DMS 273 treated with DMSO at 0.1 percent for 48 hours (cell line): ENCODE data around the gene NR2C2.
"Not testable (repeated sequence)": the region's sequence is repeated elsewhere in the genome, so short reads cannot be mapped to it uniquely, and the experiment has no call there.

Experiments
- DNase-seq: peaks from one replicate; lab custom pipeline; 2025; lab: John Stamatoyannopoulos, UW

The NR2C2 gene

DNA sequence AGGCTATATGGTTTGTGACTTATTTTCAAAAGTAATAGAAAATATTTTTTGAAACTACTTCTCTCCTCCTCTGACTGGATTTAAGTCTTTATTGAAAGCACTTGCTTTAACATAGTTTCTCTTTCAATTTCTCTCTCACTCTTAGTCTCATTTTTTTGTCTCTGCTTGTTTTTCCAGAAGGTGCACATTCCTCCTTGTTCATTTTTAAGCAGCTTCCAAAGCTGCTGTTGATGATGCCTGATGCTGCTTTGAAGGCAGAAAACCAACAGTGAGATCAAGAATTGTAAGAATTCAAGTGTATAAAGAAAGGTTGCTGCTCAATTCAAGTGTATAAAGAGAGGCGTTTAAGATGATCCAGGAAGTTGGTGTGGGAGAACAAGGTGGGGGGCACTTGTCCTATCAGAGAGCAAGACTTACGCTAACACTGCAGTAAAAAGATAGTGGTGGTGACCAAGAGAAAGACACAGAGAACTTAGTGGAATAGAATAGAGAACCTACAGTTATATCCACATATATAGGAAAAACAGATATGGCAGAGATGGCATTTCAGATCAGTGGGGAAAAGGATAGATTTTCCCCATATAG lies 12.1 kb downstream of the NR2C2 start:
- no peak for DNase-seq

DNA sequence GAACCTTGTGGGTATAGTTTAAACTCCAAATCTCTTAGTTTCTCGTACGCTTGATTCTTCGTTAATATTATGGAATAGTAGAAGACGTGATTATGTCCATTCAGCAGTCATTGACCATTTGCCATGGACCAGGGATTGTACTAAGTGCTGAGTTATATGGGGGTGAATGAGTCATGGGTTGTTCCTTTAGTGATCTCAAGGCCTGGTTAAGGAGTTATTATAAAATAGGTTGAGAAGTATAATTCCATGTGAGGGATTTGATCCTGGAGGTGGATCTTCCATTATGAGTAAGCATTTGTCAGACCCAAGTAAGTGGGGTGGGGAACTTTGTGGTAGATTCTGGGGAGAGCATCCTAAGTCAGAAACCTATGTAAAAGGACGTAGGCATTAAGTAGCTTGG lies 15.4 kb downstream of the NR2C2 start:
- DNase-seq, result no peak

DNA sequence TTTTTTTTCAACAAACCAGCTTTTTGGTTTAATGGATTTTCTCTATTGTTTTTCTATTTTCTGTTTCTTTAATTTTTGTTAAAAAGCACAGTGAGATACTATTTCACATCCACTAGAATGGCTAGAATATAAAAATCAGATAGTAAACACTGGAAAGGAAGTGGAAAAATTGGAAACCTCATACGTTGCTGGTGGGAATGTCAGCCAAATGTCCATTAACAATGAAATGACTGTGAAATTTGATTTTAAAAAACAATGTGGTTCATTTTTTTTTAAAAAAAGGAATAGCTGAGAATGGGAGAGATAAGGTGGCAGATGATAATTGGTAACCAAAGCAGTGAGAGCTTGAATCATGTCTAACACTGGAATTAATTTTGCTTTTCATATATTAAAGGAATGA lies 19.9 kb downstream of the NR2C2 start:
- DNase-seq, result no peak

DNA sequence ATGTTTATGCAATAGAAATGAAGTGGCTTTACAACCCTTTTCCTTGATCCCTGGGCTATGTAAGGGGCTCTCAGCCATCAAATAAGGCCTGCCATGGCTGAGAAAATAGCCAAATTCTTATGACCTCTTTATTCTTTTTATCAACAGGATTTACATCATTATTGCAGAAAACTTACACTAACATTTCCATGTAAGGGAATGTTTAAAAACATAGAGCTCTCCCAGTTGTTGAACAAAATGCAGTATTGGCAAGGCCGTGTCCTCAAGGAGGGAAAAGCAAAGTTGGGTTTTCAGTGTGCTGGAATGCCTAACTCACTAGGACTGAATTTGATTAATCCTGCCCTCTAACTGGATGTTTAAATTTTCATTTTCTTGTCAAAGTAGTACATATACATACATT lies 22.3 kb downstream of the NR2C2 start:
- DNase-seq, result no peak

DNA sequence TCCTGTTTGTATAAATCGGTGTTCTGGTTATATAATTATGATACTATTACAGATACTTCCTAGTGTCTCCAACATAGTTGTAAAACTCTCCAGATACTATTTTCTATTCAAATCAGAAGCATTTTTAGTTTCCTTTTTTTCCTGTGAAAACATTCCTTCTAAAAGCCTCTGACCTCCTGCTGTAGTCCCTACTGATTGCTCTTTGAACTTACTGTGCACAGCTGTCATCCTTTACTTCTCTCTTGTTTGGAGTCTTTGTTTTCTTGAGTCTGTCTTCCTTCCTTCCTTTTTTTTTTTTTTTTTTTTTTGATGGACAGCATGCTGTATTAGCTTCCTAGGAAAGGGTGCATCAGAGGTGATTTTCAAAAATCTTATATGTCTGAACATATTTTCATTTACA lies 28.9 kb downstream of the NR2C2 start:
- DNase-seq, result no peak

DNA sequence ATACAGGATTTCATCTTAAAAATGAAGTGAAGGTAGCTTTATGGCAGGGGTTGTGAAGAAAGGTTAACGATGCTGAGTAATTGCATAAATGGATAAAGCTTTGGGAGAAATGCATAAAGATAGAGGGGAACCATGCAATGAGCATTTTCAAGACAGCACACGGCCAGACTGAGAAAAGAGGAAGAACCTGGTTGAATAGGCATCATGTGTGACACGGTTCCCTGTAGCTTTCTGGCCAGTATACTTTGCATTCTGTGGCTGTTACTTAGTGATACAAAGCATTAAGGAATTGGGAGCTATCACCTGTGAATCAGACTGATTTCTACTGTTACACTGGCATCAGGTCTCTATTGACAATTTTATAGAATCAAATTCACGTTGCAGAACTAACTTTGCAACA lies 33.3 kb downstream of the NR2C2 start:
- no peak for DNase-seq

DNA sequence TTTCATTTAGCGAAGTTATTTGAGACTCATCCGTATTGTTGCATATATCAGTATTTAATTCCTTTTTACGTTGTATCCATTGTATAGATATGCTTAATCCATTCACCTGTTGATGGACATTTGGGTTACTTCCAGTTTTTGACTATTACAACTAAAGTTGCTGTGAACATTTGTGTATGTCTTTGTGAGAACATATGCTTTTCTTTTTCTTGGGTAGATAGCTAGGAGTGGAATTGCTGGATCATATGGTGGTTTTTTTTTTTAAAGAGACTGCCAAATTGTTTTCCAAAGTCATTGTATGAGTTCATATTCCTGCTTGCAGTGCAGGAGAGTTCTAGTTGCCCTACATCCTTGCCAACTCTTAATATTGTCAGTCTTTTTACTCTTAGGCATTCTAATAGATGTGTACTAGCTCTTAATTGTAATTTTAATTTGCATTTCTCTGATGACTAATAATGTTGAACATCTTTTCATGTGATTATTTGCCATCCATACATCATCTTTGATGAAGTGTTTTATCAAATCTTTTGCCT lies 37.3 kb downstream of the NR2C2 start:
- no peak for DNase-seq

DNA sequence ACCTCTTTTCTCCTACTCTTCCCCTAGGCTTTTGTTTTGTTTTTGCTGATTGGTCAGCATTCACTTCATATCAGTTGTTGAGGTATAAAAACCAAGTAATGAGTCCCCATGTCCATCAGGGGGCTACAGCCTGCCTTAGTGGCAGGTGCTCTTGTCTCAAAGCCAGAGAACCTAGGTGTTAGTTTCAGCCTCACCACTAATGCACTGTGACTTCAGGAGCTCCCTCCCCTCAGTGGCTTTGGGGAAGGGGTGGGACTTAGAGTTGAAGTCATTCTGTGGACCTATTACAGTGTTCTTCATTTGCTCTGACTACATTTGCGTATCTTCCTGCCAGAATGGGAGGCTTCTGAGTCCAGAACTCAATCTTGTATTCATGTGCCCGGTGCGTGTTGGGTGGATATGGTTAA lies 41.6 kb downstream of the NR2C2 start:
- DNase-seq, result no peak

DNA sequence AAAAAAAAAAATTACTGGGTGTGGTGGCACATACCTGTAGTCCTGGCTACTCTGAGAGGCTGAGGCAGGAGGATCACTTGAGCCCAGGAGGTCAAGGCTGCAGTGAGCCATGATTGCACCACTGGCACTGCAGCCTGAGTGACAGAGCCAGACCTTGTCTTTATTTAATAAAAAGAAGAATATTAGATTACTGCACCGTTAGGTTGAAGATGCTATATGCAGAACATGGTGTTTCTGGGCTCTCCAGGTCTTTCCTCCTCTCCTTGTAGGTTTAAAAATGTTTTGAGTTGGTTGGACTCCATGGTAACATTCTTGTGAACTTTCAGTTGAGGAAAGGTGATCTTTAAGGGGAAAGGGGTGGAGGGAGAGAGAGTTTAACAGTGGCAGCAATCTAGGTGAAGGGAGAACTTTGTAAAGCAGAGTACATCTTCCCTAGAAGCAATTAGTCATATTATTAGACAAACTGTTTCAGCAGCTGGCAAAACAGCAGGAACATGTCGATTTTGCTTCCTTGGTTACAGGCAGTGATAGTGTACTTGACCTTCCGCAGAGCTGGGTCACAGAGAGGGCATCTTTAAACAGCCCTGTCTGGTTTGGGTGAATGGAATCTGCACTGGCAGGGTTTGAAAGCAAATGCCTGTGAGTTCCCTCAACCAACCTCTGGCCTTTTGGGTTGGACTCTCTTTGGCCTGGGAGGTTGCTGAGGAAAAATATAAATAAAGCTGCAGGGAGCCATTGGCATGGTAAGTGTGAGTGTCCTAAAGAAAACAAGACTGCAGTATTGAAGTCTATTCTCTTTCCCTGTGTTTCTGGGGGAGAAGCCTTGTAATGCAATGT lies 42.8 kb downstream of the NR2C2 start:
- no peak for DNase-seq

DNA sequence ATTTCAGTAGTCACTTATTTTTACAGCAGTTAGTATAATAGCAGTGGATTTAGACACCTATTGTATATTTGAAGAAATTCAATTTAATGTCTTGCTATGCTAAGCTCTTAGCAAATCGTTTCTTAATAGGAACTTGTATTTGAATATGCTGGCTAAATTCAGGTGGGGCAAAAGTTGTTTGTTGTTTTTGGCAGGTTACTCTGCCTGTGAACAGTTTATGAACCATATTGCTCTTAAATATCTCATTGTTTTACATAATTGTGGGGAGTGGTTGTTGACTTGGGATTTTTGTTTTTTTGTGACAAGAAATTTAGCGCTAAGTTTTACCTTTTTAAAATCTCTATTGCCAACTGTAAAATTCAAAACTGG lies 43.4 kb downstream of the NR2C2 start:
- DNase-seq, result no peak

DNA sequence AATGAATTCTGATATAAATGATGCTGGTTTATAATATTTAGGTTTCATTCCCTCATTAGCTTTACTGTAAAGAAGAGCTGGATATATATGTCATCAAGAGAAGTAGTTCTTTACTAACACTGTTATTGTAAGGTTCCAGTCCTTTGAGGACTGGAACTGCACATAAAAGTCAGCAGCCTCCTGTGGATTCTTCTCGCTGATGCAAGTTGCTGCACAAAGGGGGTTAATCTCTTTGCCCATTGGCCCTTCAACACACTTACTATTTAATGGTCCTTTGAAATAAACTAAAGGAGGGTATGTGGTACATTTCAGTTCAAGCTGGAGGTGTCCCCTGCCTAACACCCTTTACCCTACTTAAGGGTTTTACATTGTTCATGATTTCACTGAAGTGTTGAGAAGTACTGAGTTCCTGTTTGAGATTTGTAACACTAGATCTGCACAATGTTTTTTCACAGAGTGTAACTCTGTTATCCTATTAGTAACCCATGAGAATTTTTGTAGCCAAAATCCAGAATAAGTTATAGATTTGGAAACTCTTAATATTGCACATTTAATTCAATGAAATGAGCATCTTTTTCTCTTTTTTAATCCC lies 43.9 kb downstream of the NR2C2 start:
- no peak for DNase-seq

DNA sequence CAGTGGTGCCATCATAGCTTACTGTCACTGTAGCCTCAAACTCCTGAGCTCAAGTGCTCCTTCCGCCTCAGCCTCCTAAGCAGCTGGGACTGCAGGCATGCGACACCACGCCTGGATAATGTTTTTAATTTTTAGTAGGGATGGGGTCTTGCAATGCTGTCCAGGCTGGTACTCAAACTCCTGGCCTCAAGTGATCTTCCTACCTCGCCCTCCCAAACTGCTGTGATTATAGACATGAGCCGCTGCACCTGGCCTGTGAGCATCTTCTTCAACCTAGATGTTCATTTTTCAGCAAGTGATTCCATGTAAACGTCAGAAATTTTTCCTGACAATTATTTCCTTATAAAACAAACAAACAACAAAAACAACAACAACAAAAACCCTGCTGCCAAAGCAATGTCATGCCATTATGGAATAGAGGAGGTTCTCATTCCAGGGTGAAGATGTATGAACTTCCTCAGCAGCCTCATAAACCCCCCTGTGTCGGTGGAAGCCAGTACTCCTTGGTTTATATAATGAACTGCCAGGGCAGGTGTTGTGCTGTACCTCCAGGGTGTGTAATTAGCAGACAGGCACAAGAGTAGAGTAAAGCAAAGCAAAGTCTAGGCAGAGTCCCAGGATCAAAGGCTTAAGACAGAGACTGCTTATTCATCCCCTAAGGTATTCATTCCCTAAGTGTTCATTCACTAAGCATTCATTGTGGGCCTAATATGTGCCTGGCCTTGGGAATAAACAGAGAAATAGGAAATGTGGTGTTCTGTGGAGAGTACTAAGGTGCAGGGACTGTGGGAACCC lies 44.6 kb downstream of the NR2C2 start:
- no peak for DNase-seq

DNA sequence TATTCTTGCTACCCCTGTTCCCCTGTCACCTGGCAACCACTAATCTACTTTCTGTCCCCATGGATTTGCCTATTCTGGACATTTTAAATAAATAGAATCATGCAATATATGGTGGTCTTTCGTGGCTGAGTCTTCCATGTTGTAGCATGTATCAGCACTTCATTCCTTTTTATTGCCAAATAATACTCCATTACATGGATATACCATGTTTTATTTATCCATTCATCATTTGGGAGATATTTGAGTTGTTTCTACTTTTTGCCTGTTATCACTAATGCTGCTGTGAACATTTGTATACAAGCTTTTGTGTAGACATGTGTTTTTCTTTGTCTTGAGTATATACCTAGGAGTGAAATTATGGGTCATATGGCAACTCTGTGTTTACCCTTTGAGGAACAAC lies 50.6 kb downstream of the NR2C2 start:
- no peak for DNase-seq

DNA sequence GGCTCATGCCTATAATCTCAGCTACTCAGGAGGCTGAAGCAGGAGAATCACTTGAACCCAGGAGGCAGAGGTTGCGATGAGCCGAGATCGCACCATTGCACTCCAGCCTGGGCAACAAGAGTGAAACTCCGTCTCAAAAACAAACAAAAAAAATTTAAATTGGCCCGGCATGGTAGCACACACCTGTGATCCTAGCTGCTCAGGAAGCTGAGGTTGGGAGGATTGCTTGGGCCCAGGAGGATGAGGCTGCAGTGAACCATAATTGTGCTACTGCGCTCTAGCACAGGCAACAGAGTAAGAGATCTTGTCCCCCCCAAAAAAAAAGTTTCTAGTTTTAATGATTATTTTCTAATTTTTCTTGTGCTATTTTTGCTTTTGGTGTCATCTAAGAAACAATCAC lies 51.8 kb downstream of the NR2C2 start:
- DNase-seq, result not testable (repeated sequence)

DNA sequence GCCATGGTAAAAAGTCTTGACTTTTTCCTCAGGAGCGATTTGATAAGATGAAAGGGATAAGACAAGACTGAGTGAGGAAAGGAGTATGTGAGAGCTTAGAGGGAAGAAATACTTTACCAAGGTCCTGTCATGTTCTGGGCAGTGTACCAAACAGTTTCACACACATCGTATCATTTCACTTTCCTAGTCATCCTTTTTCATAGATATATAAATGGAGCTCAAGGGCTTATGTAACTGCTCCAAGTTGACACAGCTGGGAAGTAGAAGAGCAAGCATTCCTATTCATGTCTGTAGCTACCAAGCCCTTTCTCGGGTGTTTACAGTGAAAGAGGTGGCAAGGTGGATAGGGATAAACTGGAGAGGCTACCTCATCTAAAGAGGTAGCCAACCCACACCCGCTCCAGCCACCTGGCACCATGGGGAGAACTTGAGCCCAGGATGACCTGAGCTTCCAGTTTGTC lies 60.3 kb downstream of the NR2C2 start:
- no peak for DNase-seq

DNA sequence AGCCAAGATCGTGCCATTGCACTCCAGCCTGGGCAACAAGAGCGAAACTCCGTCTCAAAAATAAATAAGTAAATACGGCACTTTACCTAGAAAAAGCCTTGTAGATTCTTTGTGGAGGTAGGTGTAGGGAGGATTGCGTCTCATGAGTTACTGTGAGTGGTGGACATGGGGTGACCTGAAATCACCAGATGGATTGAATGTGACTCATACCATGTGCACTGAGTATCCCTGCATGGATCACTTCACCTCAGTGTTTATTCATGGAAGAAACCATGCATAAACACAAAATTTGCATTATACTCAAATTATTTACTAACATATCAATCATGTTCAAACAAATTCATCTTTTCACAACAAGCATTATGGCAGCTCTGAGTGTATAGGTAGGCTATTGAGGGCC lies 61.8 kb downstream of the NR2C2 start:
- no peak for DNase-seq

DNA sequence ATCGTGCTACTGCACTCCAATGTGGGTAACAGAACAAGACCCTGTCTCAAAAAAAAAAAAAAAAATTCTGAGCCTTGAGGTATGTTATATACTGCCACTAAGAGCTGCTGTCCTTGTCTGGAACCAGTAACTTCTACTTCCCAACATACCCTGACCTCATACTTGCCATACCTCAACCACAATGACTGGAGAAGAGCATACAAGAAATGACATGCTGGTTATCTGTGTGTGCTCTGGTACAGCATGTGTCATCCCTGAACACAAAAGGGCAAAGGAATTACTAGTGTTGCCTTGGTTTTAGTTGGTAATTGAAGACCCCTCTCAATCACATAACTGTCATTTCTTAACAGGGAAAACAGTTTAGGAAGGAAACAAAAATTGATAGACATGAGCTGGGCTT lies 63.3 kb downstream of the NR2C2 start:
- DNase-seq, result no peak

DNA sequence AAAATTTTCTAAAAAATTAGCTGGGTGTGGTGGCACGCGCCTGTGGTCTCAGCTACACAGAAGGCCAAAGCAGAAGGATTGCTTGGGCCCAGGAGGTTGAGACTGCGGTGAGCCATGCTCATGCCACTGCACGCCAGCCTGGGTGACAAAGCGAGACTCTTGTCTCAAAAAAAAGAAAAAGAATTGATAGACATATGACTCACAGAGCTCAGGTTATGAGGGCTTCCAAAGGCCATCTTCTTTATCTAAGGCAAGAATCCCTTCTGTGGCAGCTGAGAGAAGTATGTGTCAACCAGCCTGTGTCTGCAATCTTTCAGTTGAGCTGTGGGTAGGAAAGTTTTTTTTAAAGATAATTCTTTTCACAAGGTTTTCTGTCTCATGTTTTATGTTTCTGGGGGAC lies 63.8 kb downstream of the NR2C2 start:
- DNase-seq, result no peak

DNA sequence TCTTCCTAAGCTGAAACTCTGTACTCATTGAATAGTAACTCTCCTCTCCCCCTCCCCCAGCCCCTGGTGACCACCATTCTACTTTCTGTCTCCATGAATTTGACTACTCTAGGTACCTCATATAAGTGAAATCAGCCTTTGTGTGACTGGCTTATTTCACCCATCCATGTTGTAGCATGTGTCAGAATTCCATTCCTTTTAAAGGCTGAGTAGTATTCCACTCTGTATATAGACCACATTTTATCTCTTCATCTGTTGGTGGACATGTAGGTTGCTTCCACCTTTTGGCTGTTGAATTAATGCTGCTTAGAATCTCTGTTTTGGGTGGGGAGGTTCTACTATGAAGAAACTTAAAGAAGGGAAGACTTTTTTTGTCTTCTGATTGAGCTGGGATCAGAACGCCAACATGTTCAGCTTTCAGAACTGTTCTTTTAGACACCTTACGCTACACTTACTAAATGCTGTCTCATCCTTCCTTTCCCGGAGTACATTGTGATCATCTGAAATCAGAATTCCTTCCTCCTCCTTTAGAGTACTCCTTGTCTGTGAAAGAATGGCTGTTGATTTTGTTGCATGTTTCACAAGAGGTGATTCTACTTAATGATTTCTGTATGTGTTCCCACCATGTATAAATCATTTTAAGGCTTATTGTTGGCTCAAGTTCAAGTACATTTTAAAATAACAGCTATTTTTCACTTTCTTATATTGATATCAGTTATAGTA lies 67.4 kb downstream of the NR2C2 start:
- DNase-seq, result no peak

DNA sequence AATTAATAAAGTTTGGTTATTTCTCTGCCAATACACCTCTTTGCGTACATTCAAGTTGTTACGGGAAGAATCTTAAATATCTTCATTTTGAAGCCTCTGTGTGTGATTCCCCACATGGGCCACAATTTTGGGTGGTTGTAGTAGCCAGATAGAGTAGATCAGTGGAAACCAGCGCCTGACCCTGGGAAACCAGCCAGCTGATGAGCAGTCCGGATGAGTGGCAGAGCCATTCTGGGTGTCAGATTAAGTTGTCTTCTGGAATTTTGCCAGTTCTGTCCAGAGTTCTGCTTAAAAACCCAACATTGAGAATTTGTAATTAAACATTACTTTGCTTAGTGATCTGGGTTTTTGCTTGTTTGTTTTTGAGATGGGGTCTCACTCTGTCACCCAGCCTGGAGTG lies 68.1 kb downstream of the NR2C2 start:
- DNase-seq, result no peak

DNA sequence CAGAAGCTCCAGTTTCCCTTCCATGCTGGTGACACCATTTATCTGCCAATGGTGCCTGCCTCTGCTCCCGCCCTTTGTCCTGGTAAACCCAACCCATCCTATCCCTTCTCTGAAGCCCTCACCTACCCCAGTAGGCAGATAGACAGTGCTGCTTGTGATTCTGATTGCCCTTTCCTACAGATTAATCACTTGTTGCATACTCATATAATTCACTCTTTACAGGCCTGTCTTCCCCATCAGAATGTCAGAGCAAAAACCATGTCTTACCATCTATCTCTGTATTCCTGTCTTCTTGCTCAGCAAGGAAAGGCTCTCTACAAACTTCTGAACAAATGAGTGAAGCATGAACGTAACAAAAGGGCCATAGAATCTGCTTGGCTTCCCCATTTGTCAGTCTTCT lies 69.8 kb downstream of the NR2C2 start:
- no peak for DNase-seq

DNA sequence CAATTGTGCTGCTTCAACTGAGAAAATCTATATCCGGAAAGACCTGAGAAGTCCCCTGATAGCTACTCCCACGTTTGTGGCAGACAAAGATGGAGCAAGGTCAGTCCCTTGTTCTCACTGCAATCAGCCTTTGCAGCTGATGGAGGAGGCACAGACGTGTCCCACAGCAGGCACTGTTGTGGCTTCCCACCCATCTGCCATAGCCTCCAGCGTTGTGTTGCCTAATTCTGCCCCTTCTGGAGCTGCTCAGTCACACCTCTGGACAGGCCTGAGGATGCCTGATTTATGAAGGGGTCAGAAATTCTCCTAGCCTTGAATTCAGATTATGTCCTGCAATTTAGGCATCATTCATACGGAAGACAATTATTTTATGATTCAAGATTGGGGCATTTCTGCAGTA lies 75.9 kb downstream of the NR2C2 start:
- DNase-seq, result no peak
